ENCODE results near the gene SPOCK2. TPM values are rescaled to one million over a fixed set of nuclear protein-coding genes. Genes with fewer than 3 reads are reported as not detected.

SPOCK2 gene
- total and polyA plus RNA-seq, 2 of the 13 experiments (the other 11 are each of a cell fraction or from before 2014, with no cell fraction given): 8.6 to 30.6 TPM

DNA sequence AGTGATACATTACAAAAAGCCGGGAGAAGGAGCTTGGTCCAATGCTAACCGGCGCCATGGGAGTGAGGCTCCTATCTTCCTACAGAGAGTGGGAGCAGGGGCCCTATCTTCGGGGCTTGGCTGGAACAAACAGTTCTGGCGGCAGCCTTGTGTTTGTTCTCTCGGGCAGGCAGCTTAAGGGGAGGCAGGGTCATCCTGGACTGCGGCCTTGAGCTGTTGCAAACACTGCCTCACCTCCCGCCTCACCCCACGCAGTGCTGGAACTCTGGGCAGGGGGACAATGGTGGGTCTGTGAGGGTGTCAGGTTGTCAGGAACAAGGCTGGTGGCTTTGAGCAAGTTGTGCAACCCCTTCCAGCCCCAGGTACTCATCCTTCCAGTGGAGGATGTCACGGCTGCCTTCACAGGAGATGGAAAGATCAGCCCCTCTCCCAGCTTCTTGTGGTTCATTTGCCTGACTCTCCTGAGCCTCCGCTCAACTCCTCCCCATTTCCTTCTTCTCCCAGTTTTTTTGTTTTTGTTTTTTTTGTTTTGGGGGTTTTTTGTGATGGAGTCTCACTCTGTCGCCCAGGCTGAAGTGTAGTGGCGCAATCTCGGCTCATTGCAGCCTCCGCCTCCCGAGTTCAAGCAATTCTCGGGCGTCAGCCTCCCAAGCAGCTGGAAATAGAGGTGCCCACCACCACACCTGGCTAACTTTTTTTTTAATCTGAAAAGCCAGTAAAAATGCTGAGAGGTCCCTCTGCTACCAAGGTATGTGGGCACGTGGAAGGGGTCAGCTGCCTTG is 57.4 kb downstream of the SPOCK2 start (continued):
- TF ChIP-seq, protein P1, sequence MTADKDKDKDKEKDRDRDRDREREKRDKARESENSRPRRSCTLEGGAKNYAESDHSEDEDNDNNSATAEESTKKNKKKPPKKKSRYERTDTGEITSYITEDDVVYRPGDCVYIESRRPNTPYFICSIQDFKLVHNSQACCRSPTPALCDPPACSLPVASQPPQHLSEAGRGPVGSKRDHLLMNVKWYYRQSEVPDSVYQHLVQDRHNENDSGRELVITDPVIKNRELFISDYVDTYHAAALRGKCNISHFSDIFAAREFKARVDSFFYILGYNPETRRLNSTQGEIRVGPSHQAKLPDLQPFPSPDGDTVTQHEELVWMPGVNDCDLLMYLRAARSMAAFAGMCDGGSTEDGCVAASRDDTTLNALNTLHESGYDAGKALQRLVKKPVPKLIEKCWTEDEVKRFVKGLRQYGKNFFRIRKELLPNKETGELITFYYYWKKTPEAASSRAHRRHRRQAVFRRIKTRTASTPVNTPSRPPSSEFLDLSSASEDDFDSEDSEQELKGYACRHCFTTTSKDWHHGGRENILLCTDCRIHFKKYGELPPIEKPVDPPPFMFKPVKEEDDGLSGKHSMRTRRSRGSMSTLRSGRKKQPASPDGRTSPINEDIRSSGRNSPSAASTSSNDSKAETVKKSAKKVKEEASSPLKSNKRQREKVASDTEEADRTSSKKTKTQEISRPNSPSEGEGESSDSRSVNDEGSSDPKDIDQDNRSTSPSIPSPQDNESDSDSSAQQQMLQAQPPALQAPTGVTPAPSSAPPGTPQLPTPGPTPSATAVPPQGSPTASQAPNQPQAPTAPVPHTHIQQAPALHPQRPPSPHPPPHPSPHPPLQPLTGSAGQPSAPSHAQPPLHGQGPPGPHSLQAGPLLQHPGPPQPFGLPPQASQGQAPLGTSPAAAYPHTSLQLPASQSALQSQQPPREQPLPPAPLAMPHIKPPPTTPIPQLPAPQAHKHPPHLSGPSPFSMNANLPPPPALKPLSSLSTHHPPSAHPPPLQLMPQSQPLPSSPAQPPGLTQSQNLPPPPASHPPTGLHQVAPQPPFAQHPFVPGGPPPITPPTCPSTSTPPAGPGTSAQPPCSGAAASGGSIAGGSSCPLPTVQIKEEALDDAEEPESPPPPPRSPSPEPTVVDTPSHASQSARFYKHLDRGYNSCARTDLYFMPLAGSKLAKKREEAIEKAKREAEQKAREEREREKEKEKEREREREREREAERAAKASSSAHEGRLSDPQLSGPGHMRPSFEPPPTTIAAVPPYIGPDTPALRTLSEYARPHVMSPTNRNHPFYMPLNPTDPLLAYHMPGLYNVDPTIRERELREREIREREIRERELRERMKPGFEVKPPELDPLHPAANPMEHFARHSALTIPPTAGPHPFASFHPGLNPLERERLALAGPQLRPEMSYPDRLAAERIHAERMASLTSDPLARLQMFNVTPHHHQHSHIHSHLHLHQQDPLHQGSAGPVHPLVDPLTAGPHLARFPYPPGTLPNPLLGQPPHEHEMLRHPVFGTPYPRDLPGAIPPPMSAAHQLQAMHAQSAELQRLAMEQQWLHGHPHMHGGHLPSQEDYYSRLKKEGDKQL (CRISPR knock-in tag; IDR thresholded peaks at IDR 0.05; ENCODE audit: low read depth): peak; percentile 81
- TF ChIP-seq, protein P2, sequence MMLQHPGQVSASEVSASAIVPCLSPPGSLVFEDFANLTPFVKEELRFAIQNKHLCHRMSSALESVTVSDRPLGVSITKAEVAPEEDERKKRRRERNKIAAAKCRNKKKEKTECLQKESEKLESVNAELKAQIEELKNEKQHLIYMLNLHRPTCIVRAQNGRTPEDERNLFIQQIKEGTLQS (CRISPR knock-in tag; IDR thresholded peaks at IDR 0.05): peak; percentile 26; the same call in 1 of the 2 replicates
- TF ChIP-seq ZNF44 (CRISPR knock-in tag; IDR thresholded peaks at IDR 0.05) (no peak), MTA1 (CRISPR knock-in tag; IDR thresholded peaks at IDR 0.05; ENCODE audit: borderline replicate concordance) (peak; percentile 100), AKAP8 (CRISPR knock-in tag; IDR thresholded peaks at IDR 0.05) (peak; percentile 53; the same call in 1 of the 2 replicates), ZNF709 (CRISPR knock-in tag; IDR thresholded peaks at IDR 0.05) (peak; percentile 79; the same call in 1 of the 2 replicates), CC2D1A (CRISPR knock-in tag; IDR thresholded peaks at IDR 0.05) (no peak), JUND (CRISPR knock-in tag; IDR thresholded peaks at IDR 0.05) (peak; percentile 58; the same call in 1 of the 2 replicates)
- TF ChIP-seq, protein P3, sequence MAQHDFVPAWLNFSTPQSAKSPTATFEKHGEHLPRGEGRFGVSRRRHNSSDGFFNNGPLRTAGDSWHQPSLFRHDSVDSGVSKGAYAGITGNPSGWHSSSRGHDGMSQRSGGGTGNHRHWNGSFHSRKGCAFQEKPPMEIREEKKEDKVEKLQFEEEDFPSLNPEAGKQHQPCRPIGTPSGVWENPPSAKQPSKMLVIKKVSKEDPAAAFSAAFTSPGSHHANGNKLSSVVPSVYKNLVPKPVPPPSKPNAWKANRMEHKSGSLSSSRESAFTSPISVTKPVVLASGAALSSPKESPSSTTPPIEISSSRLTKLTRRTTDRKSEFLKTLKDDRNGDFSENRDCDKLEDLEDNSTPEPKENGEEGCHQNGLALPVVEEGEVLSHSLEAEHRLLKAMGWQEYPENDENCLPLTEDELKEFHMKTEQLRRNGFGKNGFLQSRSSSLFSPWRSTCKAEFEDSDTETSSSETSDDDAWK (CRISPR knock-in tag; IDR thresholded peaks at IDR 0.05): no peak
- TF ChIP-seq, protein P4, sequence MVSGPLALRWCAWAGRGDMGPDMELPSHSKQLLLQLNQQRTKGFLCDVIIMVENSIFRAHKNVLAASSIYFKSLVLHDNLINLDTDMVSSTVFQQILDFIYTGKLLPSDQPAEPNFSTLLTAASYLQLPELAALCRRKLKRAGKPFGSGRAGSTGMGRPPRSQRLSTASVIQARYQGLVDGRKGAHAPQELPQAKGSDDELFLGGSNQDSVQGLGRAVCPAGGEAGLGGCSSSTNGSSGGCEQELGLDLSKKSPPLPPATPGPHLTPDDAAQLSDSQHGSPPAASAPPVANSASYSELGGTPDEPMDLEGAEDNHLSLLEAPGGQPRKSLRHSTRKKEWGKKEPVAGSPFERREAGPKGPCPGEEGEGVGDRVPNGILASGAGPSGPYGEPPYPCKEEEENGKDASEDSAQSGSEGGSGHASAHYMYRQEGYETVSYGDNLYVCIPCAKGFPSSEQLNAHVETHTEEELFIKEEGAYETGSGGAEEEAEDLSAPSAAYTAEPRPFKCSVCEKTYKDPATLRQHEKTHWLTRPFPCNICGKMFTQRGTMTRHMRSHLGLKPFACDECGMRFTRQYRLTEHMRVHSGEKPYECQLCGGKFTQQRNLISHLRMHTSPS (CRISPR knock-in tag; IDR thresholded peaks at IDR 0.05; ENCODE audit: low read depth): peak; percentile 90
- TF ChIP-seq, protein P5, sequence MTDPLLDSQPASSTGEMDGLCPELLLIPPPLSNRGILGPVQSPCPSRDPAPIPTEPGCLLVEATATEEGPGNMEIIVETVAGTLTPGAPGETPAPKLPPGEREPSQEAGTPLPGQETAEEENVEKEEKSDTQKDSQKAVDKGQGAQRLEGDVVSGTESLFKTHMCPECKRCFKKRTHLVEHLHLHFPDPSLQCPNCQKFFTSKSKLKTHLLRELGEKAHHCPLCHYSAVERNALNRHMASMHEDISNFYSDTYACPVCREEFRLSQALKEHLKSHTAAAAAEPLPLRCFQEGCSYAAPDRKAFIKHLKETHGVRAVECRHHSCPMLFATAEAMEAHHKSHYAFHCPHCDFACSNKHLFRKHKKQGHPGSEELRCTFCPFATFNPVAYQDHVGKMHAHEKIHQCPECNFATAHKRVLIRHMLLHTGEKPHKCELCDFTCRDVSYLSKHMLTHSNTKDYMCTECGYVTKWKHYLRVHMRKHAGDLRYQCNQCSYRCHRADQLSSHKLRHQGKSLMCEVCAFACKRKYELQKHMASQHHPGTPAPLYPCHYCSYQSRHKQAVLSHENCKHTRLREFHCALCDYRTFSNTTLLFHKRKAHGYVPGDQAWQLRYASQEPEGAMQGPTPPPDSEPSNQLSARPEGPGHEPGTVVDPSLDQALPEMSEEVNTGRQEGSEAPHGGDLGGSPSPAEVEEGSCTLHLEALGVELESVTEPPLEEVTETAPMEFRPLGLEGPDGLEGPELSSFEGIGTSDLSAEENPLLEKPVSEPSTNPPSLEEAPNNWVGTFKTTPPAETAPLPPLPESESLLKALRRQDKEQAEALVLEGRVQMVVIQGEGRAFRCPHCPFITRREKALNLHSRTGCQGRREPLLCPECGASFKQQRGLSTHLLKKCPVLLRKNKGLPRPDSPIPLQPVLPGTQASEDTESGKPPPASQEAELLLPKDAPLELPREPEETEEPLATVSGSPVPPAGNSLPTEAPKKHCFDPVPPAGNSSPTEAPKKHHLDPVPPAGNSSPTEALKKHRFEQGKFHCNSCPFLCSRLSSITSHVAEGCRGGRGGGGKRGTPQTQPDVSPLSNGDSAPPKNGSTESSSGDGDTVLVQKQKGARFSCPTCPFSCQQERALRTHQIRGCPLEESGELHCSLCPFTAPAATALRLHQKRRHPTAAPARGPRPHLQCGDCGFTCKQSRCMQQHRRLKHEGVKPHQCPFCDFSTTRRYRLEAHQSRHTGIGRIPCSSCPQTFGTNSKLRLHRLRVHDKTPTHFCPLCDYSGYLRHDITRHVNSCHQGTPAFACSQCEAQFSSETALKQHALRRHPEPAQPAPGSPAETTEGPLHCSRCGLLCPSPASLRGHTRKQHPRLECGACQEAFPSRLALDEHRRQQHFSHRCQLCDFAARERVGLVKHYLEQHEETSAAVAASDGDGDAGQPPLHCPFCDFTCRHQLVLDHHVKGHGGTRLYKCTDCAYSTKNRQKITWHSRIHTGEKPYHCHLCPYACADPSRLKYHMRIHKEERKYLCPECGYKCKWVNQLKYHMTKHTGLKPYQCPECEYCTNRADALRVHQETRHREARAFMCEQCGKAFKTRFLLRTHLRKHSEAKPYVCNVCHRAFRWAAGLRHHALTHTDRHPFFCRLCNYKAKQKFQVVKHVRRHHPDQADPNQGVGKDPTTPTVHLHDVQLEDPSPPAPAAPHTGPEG (CRISPR knock-in tag; IDR thresholded peaks at IDR 0.05): no peak; the same call in 1 of the 2 replicates

Measured in HepG2 (cell line).